ENCODE data around the gene ITGAL. TPM values are rescaled to one million over a fixed set of nuclear protein-coding genes. Genes with fewer than 3 reads are reported as not detected.
A peak's percentile ranks its signal among the peaks of the same experiment; 100 is the strongest.

The ITGAL gene
- total and polyA plus RNA-seq, 2 donors (not counting 3 experiments of a cell fraction or from before 2014, with no cell fraction given) = not detected

DNA sequence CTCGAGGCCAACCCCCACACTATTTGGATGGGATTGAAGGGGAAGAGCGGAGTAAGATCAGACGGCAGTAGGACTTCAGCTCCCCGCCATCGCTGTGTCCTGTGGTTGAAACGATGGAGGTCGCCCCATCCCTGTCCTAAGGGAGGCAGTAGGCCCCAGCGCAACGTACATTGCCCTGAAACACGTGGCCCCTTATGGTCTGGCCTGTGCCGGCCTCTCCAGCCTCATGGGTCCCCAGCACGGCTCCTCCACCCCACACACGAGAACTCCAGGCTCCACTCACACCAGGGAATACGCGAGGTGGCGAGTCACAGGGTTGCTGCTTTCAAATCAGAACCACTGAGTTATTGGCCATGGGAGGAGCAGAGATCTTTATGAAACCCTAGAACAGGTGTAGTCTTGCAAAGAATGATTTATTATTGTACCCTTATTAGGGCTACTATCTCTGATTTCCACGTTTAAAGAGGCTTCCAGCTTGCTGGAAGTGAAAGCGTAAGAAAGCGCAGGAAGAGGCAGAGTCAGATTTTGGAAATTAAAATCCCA is 42.0 kb upstream of the ITGAL start:
- Histone ChIP-seq H4K20me1 (replicated peaks; ENCODE audit: control insufficient read depth, extremely low read depth, insufficient read depth, low read length) (no peaks in the 10 kb centered on the region), H3K27ac (ENCODE audit: insufficient read depth, low read depth, low read length) (no peak overlapping the region), H3K4me2 (ENCODE audit: insufficient read depth, low read length) (peak overlapping the region; percentile 88), H3K79me2 (ENCODE audit: control insufficient read depth, insufficient read depth, low read length) (peaks cover 19% of the 10 kb centered on the region), H2AFZ (ENCODE audit: low read depth, low read length) (peak overlapping the region; percentile 88), H3K9me1 (replicated peaks; ENCODE audit: control insufficient read depth, extremely low read depth, insufficient read depth, low read length) (no peaks in the 10 kb centered on the region), H3K9ac (replicated peaks; ENCODE audit: extremely low read depth, insufficient read depth, low read length) (peak overlapping the region; percentile 8), H3K4me3 (replicated peaks in 1 of 3; ENCODE audit: insufficient read depth in 1 of 3, low read depth in 1 of 3, low read length in 3 of 3) (peak overlapping the region in 1 of 3 experiments; percentile 73), H3K27me3 (ENCODE audit: control insufficient read depth in 2 of 2, insufficient read depth in 2 of 2, low read length in 2 of 2) (peaks cover 0 to 4% of the 10 kb centered on the region in 2 experiments), H3K36me3 (ENCODE audit: control insufficient read depth in 2 of 2, extremely low read depth in 1 of 2, insufficient read depth in 2 of 2, low read length in 2 of 2) (no peaks in the 10 kb centered on the region), H3K4me1 (ENCODE audit: control insufficient read depth, extremely low read depth, insufficient read depth, low read length) (peaks cover 22% of the 10 kb centered on the region), H3K9me3 (replicated peaks; ENCODE audit: control insufficient read depth, insufficient read depth, low read length) (no peaks in the 10 kb centered on the region)
- intact Hi-C loops (cut with micrococcal nuclease) (loop anchor here (1.0 to 2.0 kb wide), 5 partner anchors 97 to 264 kb away; partner anchors contain the start of gene ZNF785), dilution Hi-C loops (cut with MboI; ENCODE audit: extremely low pct_ligation_motif_present, low sequenced_read_pairs) (no loop called here)
- DNase-seq (ENCODE audit: low read depth, low spot score) (no peak), FAIRE-seq (no peak)
- ChIA-PET CTCF (interaction anchor here (0.6 to 2.8 kb wide), 32 partner anchors 8 to 306 kb away, joined by 3 to 46 read pairs (median 7); partner anchors contain the start of genes PRR14, SEPHS2, TBC1D10B and ZNF688), POLR2A (interaction anchor here (1.0 to 1.5 kb wide), 4 partner anchors 13 to 365 kb away, joined by 4 to 6 read pairs (median 4); partner anchors contain the start of genes ALDOA, ZNF764 and ZNF771)
- TF ChIP-seq, protein P1, sequence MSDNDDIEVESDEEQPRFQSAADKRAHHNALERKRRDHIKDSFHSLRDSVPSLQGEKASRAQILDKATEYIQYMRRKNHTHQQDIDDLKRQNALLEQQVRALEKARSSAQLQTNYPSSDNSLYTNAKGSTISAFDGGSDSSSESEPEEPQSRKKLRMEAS (IDR thresholded peaks at IDR 0.05; ENCODE audit: insufficient read depth, insufficient read length) = no peak
- no peak for TF ChIP-seq GATA2 (IDR thresholded peaks at IDR 0.05; ENCODE audit: insufficient read depth, insufficient read length, low read depth, low read length)
- TF ChIP-seq, protein P2, sequence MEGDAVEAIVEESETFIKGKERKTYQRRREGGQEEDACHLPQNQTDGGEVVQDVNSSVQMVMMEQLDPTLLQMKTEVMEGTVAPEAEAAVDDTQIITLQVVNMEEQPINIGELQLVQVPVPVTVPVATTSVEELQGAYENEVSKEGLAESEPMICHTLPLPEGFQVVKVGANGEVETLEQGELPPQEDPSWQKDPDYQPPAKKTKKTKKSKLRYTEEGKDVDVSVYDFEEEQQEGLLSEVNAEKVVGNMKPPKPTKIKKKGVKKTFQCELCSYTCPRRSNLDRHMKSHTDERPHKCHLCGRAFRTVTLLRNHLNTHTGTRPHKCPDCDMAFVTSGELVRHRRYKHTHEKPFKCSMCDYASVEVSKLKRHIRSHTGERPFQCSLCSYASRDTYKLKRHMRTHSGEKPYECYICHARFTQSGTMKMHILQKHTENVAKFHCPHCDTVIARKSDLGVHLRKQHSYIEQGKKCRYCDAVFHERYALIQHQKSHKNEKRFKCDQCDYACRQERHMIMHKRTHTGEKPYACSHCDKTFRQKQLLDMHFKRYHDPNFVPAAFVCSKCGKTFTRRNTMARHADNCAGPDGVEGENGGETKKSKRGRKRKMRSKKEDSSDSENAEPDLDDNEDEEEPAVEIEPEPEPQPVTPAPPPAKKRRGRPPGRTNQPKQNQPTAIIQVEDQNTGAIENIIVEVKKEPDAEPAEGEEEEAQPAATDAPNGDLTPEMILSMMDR (IDR thresholded peaks at IDR 0.05; ENCODE audit: extremely low read depth in 1 of 2, insufficient read depth in 1 of 2, low read depth in 1 of 2, low read length in 2 of 2) = no peak
- TF ChIP-seq MYC (IDR thresholded peaks at IDR 0.05; ENCODE audit: low read depth, low read length) = no peak
- no peak for TF ChIP-seq JUN (IDR thresholded peaks at IDR 0.05; ENCODE audit: borderline replicate concordance, insufficient read depth, insufficient read length, low read depth)
- no peak for TF ChIP-seq POLR2A (IDR thresholded peaks at IDR 0.05; ENCODE audit: low read depth, low read length)
- TF ChIP-seq POLR2AphosphoS5 (IDR thresholded peaks at IDR 0.05; ENCODE audit: insufficient read depth, low read depth, low read length) = no peak
- no peak for TF ChIP-seq EZH2 (IDR thresholded peaks at IDR 0.05; ENCODE audit: borderline replicate concordance, low read depth, low read length, severe bottlenecking)
- TF ChIP-seq FOS (IDR thresholded peaks at IDR 0.05; ENCODE audit: borderline replicate concordance, insufficient read depth, low read length) = no peak
- BruUV-seq (replicated peaks) = no TSS peak

Data from endothelial cell of umbilical vein (primary cell).